K562 (cell line): ENCODE results near the gene ZNF30. TPM values are rescaled to one million over a fixed set of nuclear protein-coding genes. Genes with fewer than 3 reads are reported as not detected.
A peak's percentile ranks its signal among the peaks of the same experiment; 100 is the strongest.

ENCODE experiments used
- CBX3 ChIP-seq, 2 experiments: IDR thresholded peaks; 1 replicate in 1 of 2; 2 replicates in 1 of 2; pipeline ENCODE4 v1.6.1; 2012; ENCODE audit warnings: inconsistent platforms in 2 of 2, low read length in 2 of 2, borderline replicate concordance in 1 of 2, control low read depth in 1 of 2
- E2F3 ChIP-seq: fragments of 250-450 bp; sonication (Bioruptor Pico); IDR thresholded peaks from 2 replicates; pipeline ENCODE4 v1.4.0; 2020; ENCODE audit warnings: mild to moderate bottlenecking
- MYBL2 ChIP-seq, 2 experiments: fragments of 450-650 bp in 1 of 2; sonication (generic) in 1 of 2; formaldehyde crosslinking in 1 of 2; IDR thresholded peaks; 2 replicates each; pipeline versions ENCODE4 v1.6.1 to v1.8.1; 2017 to 2022; ENCODE audit warnings: borderline replicate concordance in 1 of 2, inconsistent platforms in 1 of 2, low read depth in 1 of 2, mild to moderate bottlenecking in 1 of 2, missing genetic modification reagents in 1 of 2, moderate library complexity in 1 of 2
- ZC3H4 ChIP-seq: sonication (generic); formaldehyde crosslinking; IDR thresholded peaks from 2 replicates; pipeline ENCODE4 v1.9.0; 2021; ENCODE audit warnings: missing genetic modification reagents, borderline replicate concordance
- polyA plus RNA-seq, 8 experiments: library from polyadenylated mRNA; depleted of rRNA in 4 of 8; stranded (reverse) in 5 of 8; unstranded in 3 of 8; fragments of >200 nt; fragmentation: Nextera tagmentation in 2 of 8; fragmentation: Illumina TruSeq in 1 of 8; extraction: Ambion mirVana in 2 of 8; extraction: Trizol in 1 of 8; gene quantifications; 2 replicates each; pipeline versions ENCODE4 v1.2.1 to v1.2.3, GENCODE V29; 2011 to 2014; ENCODE audit warnings: inconsistent platforms in 1 of 8, missing spikeins in 1 of 8
- total RNA-seq, 7 experiments: library from RNA; depleted of rRNA in 6 of 7; stranded (reverse); fragments of >200 nt in 6 of 7; fragmentation: Illumina TruSeq in 2 of 7; extraction: Trizol in 2 of 7; gene quantifications; 2 replicates each; pipeline versions ENCODE4 v1.2.1 to v1.2.3, GENCODE V29; 2011 to 2021; ENCODE audit warnings: low replicate concordance in 1 of 7
- TF ChIP-seq, protein P1 (sequence below), 3 experiments: fragments of 200-800 bp in 1 of 3; fragments of 250-450 bp in 1 of 3; fragments of 450-650 bp in 1 of 3; sonication (Bioruptor Pico) in 1 of 3; sonication (Bioruptor generic) in 1 of 3; formaldehyde crosslinking in 1 of 3; IDR thresholded peaks; 2 replicates each; pipeline versions ENCODE4 v1.6.1 to v1.8.0; 2016 to 2022; ENCODE audit warnings: mild to moderate bottlenecking in 2 of 3, missing genetic modification characterization in 2 of 3, missing compliant biosample characterization in 1 of 3, moderate library complexity in 1 of 3

The ZNF30 gene
- total and polyA plus RNA-seq, 9 of the 15 experiments (the other 6 are each of a cell fraction or from before 2014, with no cell fraction given): 7.3 to 13.4 (median 10.6) TPM

GRCh38 chr19:34976611-34977010 lies 49.9 kb downstream of the ZNF30 start (continued):
- TF ChIP-seq, protein P1, sequence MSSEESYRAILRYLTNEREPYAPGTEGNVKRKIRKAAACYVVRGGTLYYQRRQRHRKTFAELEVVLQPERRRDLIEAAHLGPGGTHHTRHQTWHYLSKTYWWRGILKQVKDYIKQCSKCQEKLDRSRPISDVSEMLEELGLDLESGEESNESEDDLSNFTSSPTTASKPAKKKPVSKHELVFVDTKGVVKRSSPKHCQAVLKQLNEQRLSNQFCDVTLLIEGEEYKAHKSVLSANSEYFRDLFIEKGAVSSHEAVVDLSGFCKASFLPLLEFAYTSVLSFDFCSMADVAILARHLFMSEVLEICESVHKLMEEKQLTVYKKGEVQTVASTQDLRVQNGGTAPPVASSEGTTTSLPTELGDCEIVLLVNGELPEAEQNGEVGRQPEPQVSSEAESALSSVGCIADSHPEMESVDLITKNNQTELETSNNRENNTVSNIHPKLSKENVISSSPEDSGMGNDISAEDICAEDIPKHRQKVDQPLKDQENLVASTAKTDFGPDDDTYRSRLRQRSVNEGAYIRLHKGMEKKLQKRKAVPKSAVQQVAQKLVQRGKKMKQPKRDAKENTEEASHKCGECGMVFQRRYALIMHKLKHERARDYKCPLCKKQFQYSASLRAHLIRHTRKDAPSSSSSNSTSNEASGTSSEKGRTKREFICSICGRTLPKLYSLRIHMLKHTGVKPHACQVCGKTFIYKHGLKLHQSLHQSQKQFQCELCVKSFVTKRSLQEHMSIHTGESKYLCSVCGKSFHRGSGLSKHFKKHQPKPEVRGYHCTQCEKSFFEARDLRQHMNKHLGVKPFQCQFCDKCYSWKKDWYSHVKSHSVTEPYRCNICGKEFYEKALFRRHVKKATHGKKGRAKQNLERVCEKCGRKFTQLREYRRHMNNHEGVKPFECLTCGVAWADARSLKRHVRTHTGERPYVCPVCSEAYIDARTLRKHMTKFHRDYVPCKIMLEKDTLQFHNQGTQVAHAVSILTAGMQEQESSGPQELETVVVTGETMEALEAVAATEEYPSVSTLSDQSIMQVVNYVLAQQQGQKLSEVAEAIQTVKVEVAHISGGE (CRISPR knock-in tag; IDR thresholded peaks at IDR 0.05): no peak
- TF ChIP-seq E2F3 (no peak), MYBL2 (IDR thresholded peaks at IDR 0.05; ENCODE audit: low read depth) (no peak), MYBL2 (CRISPR knock-in tag; IDR thresholded peaks at IDR 0.05; ENCODE audit: borderline replicate concordance) (no peak), CBX3 (IDR thresholded peaks at IDR 0.05; ENCODE audit: borderline replicate concordance in 1 of 2, low read length in 2 of 2) (peak in 1 of 2 experiments; percentile 96; a peak in 2 of 3 replicates), ZC3H4 (CRISPR knock-in tag) (no peak)
